GM21786 (cell line): ENCODE data around the gene PPFIBP1.
"Not testable (repeated sequence)": the region's sequence is repeated elsewhere in the genome, so short reads cannot be mapped to it uniquely, and the experiment has no call there.

Experiments
- ATAC-seq: cut with Tn5 transposase; IDR thresholded peaks from one replicate; pipeline ENCODE4 v1.9.1; 2021; ENCODE audit not compliant: unreplicated experiment

The PPFIBP1 gene

GRCh38 chr12:27588776-27589175 lies 64.8 kb downstream of the PPFIBP1 start:
- ATAC-seq: no peak

- ATAC-seq: no peak
These were observed 65.4 kb downstream of the PPFIBP1 start for GRCh38 chr12:27589419-27589818.

- not testable (repeated sequence) for ATAC-seq
These were observed 67.7 kb downstream of the PPFIBP1 start for GRCh38 chr12:27591698-27592097.

- ATAC-seq: no peak
These were observed 68.5 kb downstream of the PPFIBP1 start for GRCh38 chr12:27592548-27592947.

- ATAC-seq: no peak
These were observed 69.3 kb downstream of the PPFIBP1 start for GRCh38 chr12:27593266-27593665.

- no peak for ATAC-seq
These were observed 71.2 kb downstream of the PPFIBP1 start for GRCh38 chr12:27595231-27595642.

GRCh38 chr12:27598866-27599265 lies 74.9 kb downstream of the PPFIBP1 start:
- not testable (repeated sequence) for ATAC-seq

GRCh38 chr12:27601056-27601828 lies 77.2 kb downstream of the PPFIBP1 start:
- not testable (repeated sequence) for ATAC-seq

- no peak for ATAC-seq
These were observed 78.5 kb downstream of the PPFIBP1 start for GRCh38 chr12:27602516-27602915.

GRCh38 chr12:27604431-27604830 lies 80.4 kb downstream of the PPFIBP1 start:
- ATAC-seq: no peak

GRCh38 chr12:27606986-27607385 lies 83.0 kb downstream of the PPFIBP1 start:
- no peak for ATAC-seq

- no peak for ATAC-seq
These were observed 83.6 kb downstream of the PPFIBP1 start for GRCh38 chr12:27607591-27607990.

GRCh38 chr12:27608890-27609289 lies 84.9 kb downstream of the PPFIBP1 start:
- ATAC-seq: no peak

- no peak for ATAC-seq
These were observed 86.4 kb downstream of the PPFIBP1 start for GRCh38 chr12:27610374-27610773.

GRCh38 chr12:27614386-27614785 lies 90.4 kb downstream of the PPFIBP1 start:
- no peak for ATAC-seq

- ATAC-seq: no peak
These were observed 90.9 kb downstream of the PPFIBP1 start for GRCh38 chr12:27614866-27615265.

GRCh38 chr12:27615331-27615891 lies 91.4 kb downstream of the PPFIBP1 start:
- ATAC-seq: no peak

GRCh38 chr12:27616356-27617142 lies 92.5 kb downstream of the PPFIBP1 start:
- no peak for ATAC-seq

GRCh38 chr12:27618836-27619235 lies 94.8 kb downstream of the PPFIBP1 start:
- ATAC-seq: no peak

- no peak for ATAC-seq
These were observed 95.3 kb downstream of the PPFIBP1 start for GRCh38 chr12:27619308-27619707.

- no peak for ATAC-seq
These were observed 96.1 kb downstream of the PPFIBP1 start for GRCh38 chr12:27620121-27620520.
